Iris pigment epithelial cell (primary cell): ENCODE data around the gene CHST11.

ENCODE experiments used
- DNase-seq: peaks from one replicate; pipeline ENCODE4 v3.0.0-alpha.2; 2011; ENCODE audit warnings: low read depth

CHST11 gene

DNA sequence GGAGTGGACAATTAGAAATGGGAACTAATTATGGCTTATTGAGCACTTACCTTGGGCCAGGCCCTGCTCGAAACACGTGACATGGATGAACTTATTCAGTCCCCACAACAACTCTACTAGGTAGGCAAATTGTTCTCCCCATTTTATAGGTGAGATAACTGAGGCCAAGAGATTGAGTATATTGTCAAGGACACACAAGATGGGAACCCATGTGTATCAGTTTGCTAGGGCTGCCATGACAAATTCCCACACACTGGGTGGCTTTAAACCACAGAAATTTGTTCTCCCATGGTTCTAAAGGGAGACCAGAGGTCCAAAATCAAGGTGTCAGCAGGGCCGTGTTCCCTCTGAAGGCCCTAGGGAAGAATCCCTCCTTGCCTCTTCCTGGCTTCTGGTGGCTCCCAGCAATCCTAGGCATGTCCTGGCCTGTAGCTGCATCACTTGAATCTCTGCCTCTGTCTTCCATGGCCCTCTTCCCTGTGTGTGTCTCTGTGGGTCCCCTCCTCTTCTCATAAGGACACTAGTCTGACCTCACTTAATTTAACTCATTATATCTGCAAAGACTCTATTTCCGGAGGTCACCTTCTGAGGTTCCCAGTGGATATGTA is 128.8 kb downstream of the CHST11 start:
- no peak for DNase-seq

DNA sequence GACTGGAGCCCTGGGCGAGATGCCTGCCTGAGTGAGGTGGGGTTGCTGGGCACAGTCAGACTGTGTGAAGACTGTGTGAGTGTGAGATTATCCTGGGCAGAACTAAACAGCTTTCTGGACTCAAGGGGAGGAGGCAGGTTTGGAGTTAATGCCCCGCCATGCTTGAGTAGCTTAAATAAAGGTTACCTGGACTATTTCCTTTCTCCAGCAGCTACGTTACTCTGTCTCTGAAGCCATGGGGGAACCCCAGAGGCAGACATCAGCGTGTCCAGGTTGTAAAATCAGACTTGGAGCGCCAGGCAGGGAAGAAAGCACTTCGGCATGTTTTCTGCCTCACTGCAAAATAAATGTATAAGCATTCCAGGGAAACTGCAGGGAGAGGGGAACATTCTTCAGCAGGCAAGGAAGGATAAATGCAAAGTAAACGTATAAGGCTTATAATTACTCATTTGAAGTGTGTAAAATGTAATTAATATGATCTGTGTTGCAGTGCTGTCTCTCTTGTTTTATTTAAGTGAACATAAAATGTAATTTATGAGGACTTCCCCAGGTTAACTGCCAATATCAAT is 129.7 kb downstream of the CHST11 start:
- DNase-seq: no peak

DNA sequence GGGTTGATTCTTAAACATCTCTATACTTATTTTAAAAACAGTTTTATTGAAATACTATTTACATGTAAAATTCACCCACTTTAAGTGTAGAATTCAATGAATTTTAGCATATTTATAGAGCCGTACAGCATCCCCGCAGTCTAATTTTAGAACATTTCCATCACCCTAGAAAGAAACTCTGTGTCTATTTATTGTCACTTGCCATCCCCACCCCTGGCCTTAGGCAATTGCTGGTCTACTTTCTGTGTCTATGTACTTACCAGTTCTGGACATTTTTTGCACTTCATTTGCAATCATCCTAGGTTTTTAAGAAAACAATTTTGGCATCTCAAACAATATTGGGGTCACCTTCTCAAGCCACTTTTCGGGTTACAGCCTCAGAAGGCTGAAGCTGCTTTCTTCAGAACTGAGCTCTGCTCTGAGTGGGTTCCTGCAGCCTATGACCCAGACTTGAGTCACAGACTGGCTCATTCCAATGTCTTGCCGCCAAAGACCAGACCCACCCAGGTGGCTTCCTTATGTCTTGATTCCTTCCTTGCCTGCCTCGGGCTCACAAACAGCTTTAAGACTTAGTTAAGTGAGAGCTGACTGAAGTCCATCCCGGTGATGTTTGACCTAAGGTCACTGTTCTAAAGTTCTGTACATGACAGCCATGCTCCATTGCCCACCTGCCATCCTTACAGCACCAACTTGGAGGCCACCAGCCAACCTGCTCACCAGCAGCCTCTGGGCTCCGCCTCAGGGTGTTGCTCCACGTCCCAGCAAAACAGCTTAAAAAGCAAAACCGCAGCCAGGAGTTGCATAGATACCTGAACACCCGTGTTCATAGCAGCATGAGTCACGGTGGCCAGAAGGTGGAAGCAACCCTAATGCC is 131.5 kb downstream of the CHST11 start:
- peak; percentile 79 for DNase-seq

DNA sequence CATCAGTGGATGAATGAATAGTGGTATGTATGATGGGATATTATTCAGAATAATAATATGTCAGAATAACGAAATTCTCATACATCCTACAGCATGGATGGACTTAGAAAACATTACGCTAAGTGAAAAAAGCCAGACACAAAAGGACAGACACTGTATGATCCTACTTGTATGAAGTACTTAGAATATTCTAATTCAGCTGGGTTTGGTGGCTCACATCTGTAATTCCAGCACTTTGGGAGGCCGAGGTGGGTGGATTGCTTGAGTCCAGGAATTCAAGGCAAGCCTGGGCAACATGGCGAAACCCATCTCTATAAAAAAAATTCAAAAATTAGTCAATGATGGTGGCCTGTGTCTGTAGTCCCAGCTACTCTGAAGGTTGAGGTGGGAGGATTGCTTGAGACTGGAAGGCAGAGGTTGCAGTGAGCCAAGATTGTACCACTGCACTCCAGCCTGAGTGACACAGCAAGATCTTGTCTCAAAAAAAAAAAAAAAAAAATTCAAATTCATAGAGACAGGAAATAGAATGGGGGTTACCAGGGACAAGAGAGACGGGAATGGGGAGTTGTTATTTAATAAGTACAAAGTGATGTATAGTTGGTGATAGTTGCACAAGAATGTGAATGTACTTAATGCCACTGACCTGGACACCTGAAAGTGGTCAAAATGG is 132.3 kb downstream of the CHST11 start:
- DNase-seq: no peak

DNA sequence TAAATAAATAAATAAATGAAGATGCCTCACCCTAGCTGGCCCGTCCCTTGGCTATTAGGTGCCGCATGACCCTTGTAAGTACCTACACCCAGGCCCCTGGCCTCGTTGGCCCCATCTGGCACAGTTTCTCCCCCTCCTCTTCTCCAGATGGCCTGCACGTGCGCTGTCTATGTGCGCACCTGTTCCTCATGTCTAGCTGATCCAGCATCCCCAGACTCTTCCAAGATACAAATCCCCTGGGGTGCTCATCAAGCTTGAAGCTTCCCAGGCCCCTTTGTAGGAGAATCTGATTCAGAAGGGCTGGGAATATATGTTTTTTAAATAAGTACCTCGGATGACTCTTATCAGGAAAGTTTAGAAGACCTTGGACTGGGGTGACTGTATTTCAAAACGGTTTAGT is 133.3 kb downstream of the CHST11 start:
- no peak for DNase-seq

DNA sequence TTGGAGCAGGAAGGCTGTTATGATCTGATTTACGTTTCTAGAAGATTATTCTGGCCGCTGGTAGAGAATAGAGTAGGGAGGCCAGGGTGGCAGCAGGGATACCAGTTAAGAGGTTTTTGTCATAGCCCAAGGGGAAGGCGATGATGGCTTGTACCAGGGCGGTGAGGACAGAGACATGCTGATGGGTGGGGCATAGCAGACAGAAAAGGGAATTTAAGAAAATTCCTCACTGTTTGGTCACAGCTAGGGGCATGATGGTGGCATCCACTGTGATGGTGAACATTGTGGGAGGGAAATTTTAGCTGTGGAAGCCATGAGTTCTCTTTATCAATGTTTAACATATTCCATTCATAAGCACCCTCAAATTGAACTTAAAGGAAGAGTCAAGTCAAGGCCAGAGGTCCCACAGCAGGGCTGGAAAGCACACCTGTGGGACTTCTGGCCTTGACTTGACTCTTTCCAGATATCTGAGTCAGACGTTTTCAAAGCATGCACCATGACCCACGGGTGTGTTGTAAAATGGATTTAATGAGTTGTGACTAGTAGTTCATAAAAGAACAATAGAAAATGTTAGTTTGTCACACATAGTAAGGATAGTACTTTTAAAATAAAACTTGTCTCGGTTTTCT is 134.6 kb downstream of the CHST11 start:
- no peak for DNase-seq

DNA sequence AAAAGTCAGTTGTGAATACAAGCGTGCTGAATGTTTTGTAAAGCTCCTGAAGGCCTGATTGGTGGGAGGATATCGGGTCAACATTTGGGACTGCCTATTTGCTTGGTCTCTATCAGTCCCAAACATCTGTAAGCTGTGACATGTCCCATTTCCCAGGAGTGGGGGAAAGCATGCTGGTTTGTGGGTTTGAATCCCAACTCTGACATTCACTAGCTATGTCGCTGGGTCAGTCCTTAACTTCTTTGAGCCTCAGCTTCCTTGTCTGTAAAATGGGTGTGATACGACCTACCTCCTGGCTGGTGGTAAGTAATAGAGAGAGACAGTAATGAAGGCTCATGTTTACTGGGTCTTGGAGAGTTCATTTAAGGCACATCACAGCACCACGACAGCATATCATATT is 136.7 kb downstream of the CHST11 start:
- DNase-seq: no peak

DNA sequence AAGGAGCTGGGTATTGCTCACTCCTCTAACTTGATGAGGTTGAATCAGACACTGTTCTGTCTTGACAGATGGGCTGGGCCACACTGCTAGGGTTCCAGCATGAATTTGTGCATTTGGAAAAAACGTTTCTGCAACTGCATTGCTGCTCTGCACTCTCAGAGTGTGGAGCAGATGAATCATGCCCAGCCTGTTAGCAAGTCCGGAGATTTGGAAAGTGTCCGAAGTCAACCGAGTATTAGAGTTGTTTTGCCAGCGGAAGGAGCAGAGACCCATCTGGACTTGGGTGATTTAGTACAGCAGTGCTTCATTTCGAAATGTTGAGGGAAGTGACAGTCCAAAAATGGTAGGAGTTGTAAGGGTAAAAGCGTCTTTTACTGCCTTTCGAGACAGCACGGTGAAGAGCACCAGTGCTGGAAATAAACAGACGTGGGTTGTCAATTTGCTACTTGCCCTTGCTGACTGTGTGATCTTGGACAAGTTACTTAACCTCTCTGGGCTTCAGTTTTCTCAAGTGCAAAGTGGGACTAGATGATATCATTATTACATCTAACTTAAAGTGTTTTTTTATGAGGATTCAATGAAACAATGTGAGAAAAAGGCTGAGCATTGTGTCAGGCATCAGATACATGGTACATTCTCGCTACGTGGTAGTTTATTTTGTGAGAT is 139.5 kb downstream of the CHST11 start:
- DNase-seq: peak; percentile 84

- no peak for DNase-seq
Observed at GRCh38 chr12:104596898-104597843, 140.4 kb downstream of the CHST11 start.

- no peak for DNase-seq
Observed at GRCh38 chr12:104598342-104599271, 141.9 kb downstream of the CHST11 start.

DNA sequence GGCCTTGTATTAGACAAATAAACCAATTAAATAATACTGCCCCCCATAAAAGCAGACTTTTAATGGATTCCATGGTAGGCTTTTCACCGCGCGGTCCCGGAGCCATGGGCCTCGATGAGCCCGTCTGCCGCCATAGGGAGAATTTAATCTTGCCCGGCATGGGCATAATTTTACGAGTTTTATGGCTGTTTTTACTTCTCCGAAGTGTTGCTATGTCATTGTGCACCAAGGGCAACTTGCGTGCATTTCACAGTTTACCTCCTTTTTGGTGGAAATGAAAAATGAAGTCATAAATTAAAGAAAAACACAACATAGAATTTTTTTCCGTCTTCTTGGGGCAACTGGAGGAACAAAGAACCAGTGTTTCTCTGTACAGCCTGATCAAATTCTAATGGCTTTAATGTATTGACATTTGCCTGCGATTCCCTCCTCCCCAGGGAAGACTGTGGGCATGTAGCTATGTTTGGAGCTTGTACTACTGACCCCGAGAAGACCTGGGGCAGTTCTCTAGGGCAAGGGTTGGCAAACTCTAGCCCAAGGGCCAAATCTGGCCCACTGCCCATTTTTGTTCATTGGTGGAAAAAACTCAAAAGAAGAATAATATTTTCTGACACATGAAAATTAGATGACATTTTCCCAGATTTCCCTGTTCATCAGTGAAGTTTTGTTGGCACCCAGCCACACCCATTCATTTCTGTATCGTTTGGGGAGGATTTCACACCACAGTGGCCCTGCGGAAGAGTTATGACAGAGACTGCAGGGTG is 142.7 kb downstream of the CHST11 start:
- DNase-seq: no peak

DNA sequence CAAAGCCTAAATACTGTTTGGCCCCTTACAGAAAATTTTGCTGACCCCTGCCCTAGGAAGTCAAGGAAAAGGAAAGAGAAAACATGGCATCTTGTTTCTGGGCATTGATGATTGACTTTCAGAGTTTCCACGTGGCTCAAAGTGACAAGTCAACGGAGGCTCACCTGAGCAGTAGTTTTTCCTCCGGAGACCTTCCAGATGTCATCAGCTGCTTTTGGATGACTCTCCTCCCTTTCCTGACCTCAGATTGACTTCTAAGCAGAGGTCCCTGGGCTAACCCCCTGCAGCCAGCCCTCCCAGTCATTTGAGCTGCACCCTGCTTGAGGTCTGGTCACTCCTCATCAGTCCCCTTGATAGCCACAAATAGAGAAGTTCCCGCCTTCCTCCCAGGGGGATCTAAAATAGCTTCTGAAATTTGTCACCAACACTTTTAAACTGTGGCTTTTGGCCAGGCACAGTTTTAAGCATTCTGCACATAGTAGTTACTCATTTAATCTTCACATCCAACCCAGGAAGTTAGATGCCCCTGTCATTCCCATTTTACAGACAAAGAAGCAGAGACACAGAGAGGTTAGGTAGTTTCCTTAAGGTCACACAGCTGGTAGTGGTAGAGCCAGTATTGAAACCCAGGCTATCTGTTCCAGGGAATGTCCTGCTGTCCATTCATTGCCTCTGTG is 143.4 kb downstream of the CHST11 start:
- no peak for DNase-seq

- peak; percentile 29 for DNase-seq
Observed at GRCh38 chr12:104600790-104601739, 144.3 kb downstream of the CHST11 start.

DNA sequence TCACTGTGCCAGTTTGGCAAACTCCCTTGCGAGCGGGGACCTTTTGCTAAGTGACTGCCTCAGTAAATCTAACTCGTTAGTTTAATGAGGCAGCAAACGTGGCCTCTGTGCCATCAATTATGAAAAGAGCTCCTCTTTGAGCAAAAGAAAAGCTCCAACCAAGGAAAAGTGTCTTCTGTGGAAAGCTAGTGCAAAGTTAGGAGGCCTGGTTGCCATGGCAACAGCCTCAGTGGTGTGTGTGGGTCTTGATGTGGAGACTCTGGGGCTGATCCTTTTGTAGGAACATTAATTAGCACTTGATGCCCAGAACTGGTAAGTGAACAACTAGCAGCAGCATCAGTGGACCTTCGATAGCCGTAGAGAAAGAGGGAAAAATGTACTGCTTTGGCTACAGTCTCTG is 145.7 kb downstream of the CHST11 start:
- DNase-seq: no peak

- no peak for DNase-seq
Observed at GRCh38 chr12:104602896-104603295, 146.1 kb downstream of the CHST11 start.

GRCh38 chr12:104603545-104603973 is 146.8 kb downstream of the CHST11 start:
- peak; percentile 55 for DNase-seq
